Measurements from ENCODE around the gene DLGAP1. TPM values are rescaled to one million over a fixed set of nuclear protein-coding genes. Genes with fewer than 3 reads are reported as not detected.

The DLGAP1 gene
- total and polyA plus RNA-seq, 2 of the 8 experiments (the other 6 are each of a cell fraction or from before 2014, with no cell fraction given) = 11.8 to 16.9 TPM

DNA sequence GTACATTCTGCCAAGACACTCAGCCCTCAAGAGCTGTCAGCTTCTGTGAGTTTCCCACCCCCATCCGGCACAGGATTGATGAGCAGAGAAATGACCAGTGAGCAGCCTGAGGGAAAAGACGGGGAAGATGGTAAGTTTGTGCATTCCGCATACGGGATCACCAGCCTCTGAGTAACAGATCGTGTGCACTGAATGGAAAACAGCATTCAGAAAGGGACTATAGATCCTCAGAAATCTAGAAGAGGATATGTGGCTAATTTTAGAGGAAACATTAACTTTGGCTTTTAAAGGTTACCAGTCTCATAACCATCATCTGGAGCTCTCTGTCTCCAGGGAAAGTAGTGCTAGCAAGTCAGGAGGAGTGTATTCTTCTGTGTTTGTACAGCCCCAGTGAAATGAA lies 679.1 kb downstream of the DLGAP1 start (continued):
- TF ChIP-seq SIN3A (conservative IDR thresholded peaks at IDR 0.05 in 1 of 2, IDR thresholded peaks at IDR 0.05 in 1 of 2; ENCODE audit: low read depth in 1 of 2, low read length in 2 of 2) = no peak
